MM.1S (cell line): ENCODE results near the gene TENM4.

Source experiments
- DNase-seq: peaks from one replicate; pipeline ENCODE4 v3.0.0-alpha.2; 2015
- H2AFZ ChIP-seq: fragments of 300-600 bp; sonication (generic); 2 replicates; pipeline ENCODE4 v1.6.0; 2016; ENCODE audit warnings: antibody characterized with exemption, low read length
- H3F3A ChIP-seq: fragments of 300-600 bp; sonication (generic); 2 replicates; pipeline ENCODE4 v1.6.1; 2016; ENCODE audit warnings: mild to moderate bottlenecking, antibody characterized with exemption, low read length, moderate library complexity, mixed read lengths; ENCODE audit not compliant: insufficient read depth
- H3K27ac ChIP-seq: fragments of 300-600 bp; sonication (generic); 2 replicates; pipeline ENCODE4 v1.5.1; 2016; ENCODE audit warnings: mild to moderate bottlenecking, low read length
- H3K27me3 ChIP-seq: fragments of 300-600 bp; sonication (generic); replicated peaks from 2 replicates; pipeline ENCODE4 v1.6.0; 2016; ENCODE audit warnings: low read length; ENCODE audit not compliant: insufficient read depth
- H3K36me3 ChIP-seq: fragments of 300-600 bp; sonication (generic); replicated peaks from 2 replicates; pipeline ENCODE4 v1.6.1; 2016; ENCODE audit warnings: mild to moderate bottlenecking, low read length, mixed read lengths; ENCODE audit not compliant: insufficient read depth
- H3K4me1 ChIP-seq: fragments of 300-600 bp; sonication (generic); 2 replicates; pipeline ENCODE4 v1.6.1; 2016; ENCODE audit warnings: low read length, mixed read lengths
- H3K4me2 ChIP-seq: fragments of 300-600 bp; sonication (generic); 2 replicates; pipeline ENCODE4 v1.6.0; 2016; ENCODE audit warnings: low read depth, low read length
- H3K4me3 ChIP-seq: fragments of 300-600 bp; sonication (generic); 2 replicates; pipeline ENCODE4 v1.5.1; 2016; ENCODE audit warnings: low read length, mixed read lengths
- H3K79me2 ChIP-seq: fragments of 300-600 bp; sonication (generic); 2 replicates; pipeline ENCODE4 v1.6.1; 2016; ENCODE audit warnings: mixed run types, low read length, mixed read lengths
- H3K9ac ChIP-seq: fragments of 300-600 bp; sonication (generic); 2 replicates; pipeline ENCODE4 v1.6.1; 2016; ENCODE audit warnings: low read length, mixed read lengths
- H3K9me2 ChIP-seq: fragments of 300-600 bp; sonication (generic); replicated peaks from 2 replicates; pipeline ENCODE4 v1.6.1; 2016; ENCODE audit warnings: mild to moderate bottlenecking, low read length, mixed read lengths; ENCODE audit not compliant: insufficient read depth
- H3K9me3 ChIP-seq: fragments of 300-600 bp; sonication (generic); replicated peaks from 2 replicates; pipeline ENCODE4 v1.6.1; 2016; ENCODE audit warnings: mild to moderate bottlenecking, low read length, mixed read lengths; ENCODE audit not compliant: insufficient read depth
- H4K20me1 ChIP-seq: fragments of 300-600 bp; sonication (generic); 2 replicates; pipeline ENCODE4 v1.6.1; 2016; ENCODE audit warnings: mild to moderate bottlenecking, low read length, moderate library complexity, mixed read lengths; ENCODE audit not compliant: insufficient read depth
- EZH2 ChIP-seq: fragments of 300-600 bp; sonication (generic); optimal IDR thresholded peaks from 2 replicates; pipeline ENCODE3; 2017; ENCODE audit warnings: low read depth, mild to moderate bottlenecking, antibody characterized with exemption, low read length, mixed read lengths
- EZH2phosphoT487 ChIP-seq: fragments of 300-600 bp; sonication (generic); IDR thresholded peaks from 2 replicates; pipeline ENCODE4 v1.6.1; 2018; ENCODE audit warnings: antibody characterized with exemption, low read length
- TF ChIP-seq, protein P1 (sequence below): fragments of 300-600 bp; sonication (generic); IDR thresholded peaks from 2 replicates; pipeline ENCODE4 v1.5.1; 2016; ENCODE audit warnings: antibody characterized with exemption, low read length, mixed read lengths

TENM4 gene

GRCh38 chr11:78780889-78781288 lies 659.9 kb downstream of the TENM4 start:
- H3K4me2 ChIP-seq: no peak overlapping the region
- H3K4me1 ChIP-seq: no peaks in the 10 kb centered on the region
- H3K9ac ChIP-seq: no peak overlapping the region
- no peak overlapping the region for H2AFZ ChIP-seq
- H3K27me3 ChIP-seq: no peaks in the 10 kb centered on the region
- no peak overlapping the region for H3K27ac ChIP-seq
- no peaks in the 10 kb centered on the region for H4K20me1 ChIP-seq
- TF ChIP-seq EZH2 (no peak), EZH2phosphoT487 (no peak)
- TF ChIP-seq, protein P1, sequence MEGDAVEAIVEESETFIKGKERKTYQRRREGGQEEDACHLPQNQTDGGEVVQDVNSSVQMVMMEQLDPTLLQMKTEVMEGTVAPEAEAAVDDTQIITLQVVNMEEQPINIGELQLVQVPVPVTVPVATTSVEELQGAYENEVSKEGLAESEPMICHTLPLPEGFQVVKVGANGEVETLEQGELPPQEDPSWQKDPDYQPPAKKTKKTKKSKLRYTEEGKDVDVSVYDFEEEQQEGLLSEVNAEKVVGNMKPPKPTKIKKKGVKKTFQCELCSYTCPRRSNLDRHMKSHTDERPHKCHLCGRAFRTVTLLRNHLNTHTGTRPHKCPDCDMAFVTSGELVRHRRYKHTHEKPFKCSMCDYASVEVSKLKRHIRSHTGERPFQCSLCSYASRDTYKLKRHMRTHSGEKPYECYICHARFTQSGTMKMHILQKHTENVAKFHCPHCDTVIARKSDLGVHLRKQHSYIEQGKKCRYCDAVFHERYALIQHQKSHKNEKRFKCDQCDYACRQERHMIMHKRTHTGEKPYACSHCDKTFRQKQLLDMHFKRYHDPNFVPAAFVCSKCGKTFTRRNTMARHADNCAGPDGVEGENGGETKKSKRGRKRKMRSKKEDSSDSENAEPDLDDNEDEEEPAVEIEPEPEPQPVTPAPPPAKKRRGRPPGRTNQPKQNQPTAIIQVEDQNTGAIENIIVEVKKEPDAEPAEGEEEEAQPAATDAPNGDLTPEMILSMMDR: no peak
- H3K36me3 ChIP-seq: no peaks in the 10 kb centered on the region
- no peaks in the 10 kb centered on the region for H3K9me3 ChIP-seq
- H3F3A ChIP-seq: no peaks in the 10 kb centered on the region
- H3K9me2 ChIP-seq: no peaks in the 10 kb centered on the region
- no peak overlapping the region for H3K4me3 ChIP-seq
- no peak for DNase-seq
- no peaks in the 10 kb centered on the region for H3K79me2 ChIP-seq

GRCh38 chr11:78773492-78773891 lies 667.3 kb downstream of the TENM4 start:
- Histone ChIP-seq H3K9me2 (no peaks in the 10 kb centered on the region), H3K27me3 (no peaks in the 10 kb centered on the region), H3K36me3 (no peaks in the 10 kb centered on the region), H3K4me3 (no peak overlapping the region), H3K4me1 (no peaks in the 10 kb centered on the region), H2AFZ (no peak overlapping the region), H3K79me2 (no peaks in the 10 kb centered on the region), H3F3A (no peaks in the 10 kb centered on the region), H3K27ac (no peak overlapping the region), H3K4me2 (no peak overlapping the region), H3K9me3 (no peaks in the 10 kb centered on the region), H4K20me1 (no peaks in the 10 kb centered on the region), H3K9ac (no peak overlapping the region)
- TF ChIP-seq EZH2 (no peak), EZH2phosphoT487 (no peak)
- TF ChIP-seq, protein P1: no peak
- DNase-seq: no peak

GRCh38 chr11:78773077-78773476 lies 667.8 kb downstream of the TENM4 start:
- Histone ChIP-seq H3K4me3 (no peak overlapping the region), H3K79me2 (no peaks in the 10 kb centered on the region), H3K9ac (no peak overlapping the region), H3K9me2 (no peaks in the 10 kb centered on the region), H4K20me1 (no peaks in the 10 kb centered on the region), H3K27ac (no peak overlapping the region), H3F3A (no peaks in the 10 kb centered on the region), H3K4me1 (no peaks in the 10 kb centered on the region), H3K27me3 (no peaks in the 10 kb centered on the region), H2AFZ (no peak overlapping the region), H3K9me3 (no peaks in the 10 kb centered on the region), H3K36me3 (no peaks in the 10 kb centered on the region), H3K4me2 (no peak overlapping the region)
- TF ChIP-seq, protein P1: no peak
- TF ChIP-seq EZH2 (no peak), EZH2phosphoT487 (no peak)
- no peak for DNase-seq

GRCh38 chr11:78772186-78772585 lies 668.6 kb downstream of the TENM4 start:
- H3K79me2 ChIP-seq: no peaks in the 10 kb centered on the region
- no peaks in the 10 kb centered on the region for H3F3A ChIP-seq
- no peak for DNase-seq
- no peaks in the 10 kb centered on the region for H4K20me1 ChIP-seq
- H2AFZ ChIP-seq: no peak overlapping the region
- no peak overlapping the region for H3K9ac ChIP-seq
- H3K9me2 ChIP-seq: no peaks in the 10 kb centered on the region
- no peak overlapping the region for H3K27ac ChIP-seq
- H3K9me3 ChIP-seq: no peaks in the 10 kb centered on the region
- H3K4me2 ChIP-seq: no peak overlapping the region
- no peaks in the 10 kb centered on the region for H3K4me1 ChIP-seq
- no peaks in the 10 kb centered on the region for H3K36me3 ChIP-seq
- H3K4me3 ChIP-seq: no peak overlapping the region
- no peaks in the 10 kb centered on the region for H3K27me3 ChIP-seq
- no peak for TF ChIP-seq EZH2
